ENCODE results near the gene PIP5K1C.

DNA sequence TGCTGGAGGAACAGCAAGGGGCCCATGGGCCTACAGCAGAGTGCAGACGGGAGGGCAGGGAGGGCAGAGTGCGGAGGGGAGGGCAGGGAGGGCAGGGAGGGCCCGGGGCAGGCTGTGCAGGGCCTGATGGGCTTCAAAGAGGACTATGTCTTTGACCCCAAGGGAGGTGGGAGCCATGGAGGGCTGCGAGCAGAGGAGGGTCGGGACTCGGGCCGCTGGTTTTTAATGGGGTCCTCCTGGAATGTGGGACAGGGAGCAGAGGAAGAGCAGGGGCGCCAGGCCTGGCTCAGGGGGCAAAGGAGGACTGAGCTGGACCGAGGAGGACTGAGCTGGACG is 3.6 kb downstream of the PIP5K1C start:
- TF ChIP-seq, protein P1, sequence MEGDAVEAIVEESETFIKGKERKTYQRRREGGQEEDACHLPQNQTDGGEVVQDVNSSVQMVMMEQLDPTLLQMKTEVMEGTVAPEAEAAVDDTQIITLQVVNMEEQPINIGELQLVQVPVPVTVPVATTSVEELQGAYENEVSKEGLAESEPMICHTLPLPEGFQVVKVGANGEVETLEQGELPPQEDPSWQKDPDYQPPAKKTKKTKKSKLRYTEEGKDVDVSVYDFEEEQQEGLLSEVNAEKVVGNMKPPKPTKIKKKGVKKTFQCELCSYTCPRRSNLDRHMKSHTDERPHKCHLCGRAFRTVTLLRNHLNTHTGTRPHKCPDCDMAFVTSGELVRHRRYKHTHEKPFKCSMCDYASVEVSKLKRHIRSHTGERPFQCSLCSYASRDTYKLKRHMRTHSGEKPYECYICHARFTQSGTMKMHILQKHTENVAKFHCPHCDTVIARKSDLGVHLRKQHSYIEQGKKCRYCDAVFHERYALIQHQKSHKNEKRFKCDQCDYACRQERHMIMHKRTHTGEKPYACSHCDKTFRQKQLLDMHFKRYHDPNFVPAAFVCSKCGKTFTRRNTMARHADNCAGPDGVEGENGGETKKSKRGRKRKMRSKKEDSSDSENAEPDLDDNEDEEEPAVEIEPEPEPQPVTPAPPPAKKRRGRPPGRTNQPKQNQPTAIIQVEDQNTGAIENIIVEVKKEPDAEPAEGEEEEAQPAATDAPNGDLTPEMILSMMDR (conservative IDR thresholded peaks at IDR 0.05), result no peak
- TF ChIP-seq EZH2 (IDR thresholded peaks at IDR 0.05; ENCODE audit: low read depth), result no peak
